Measurements from ENCODE around the gene HIVEP1.

DNA sequence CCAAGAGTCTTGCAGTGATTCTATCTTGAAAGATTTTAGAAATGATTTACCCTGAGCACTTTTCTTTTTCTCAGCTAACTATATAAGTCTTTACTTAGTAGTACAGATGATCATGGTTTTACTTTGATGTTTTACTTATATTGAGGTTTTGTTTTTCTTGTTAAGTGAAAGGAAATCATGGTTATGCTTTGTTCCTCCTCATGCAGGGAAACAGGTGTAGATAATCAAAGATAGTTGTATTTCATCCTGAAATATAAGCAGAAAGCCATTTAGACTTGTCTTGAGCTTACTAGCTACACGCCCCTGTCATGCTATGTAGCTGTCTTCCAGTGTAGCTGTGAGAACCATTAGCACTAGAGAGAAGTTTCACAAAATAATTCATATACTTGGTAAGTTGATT, 113.9 kb downstream of the HIVEP1 start:
- TF ChIP-seq, protein P1, sequence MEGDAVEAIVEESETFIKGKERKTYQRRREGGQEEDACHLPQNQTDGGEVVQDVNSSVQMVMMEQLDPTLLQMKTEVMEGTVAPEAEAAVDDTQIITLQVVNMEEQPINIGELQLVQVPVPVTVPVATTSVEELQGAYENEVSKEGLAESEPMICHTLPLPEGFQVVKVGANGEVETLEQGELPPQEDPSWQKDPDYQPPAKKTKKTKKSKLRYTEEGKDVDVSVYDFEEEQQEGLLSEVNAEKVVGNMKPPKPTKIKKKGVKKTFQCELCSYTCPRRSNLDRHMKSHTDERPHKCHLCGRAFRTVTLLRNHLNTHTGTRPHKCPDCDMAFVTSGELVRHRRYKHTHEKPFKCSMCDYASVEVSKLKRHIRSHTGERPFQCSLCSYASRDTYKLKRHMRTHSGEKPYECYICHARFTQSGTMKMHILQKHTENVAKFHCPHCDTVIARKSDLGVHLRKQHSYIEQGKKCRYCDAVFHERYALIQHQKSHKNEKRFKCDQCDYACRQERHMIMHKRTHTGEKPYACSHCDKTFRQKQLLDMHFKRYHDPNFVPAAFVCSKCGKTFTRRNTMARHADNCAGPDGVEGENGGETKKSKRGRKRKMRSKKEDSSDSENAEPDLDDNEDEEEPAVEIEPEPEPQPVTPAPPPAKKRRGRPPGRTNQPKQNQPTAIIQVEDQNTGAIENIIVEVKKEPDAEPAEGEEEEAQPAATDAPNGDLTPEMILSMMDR (IDR thresholded peaks at IDR 0.05): no peak
- TF ChIP-seq POLR2A (IDR thresholded peaks at IDR 0.05): no peak
- TF ChIP-seq POLR2AphosphoS5 (IDR thresholded peaks at IDR 0.05): no peak
